Measurements from ENCODE around the gene COL4A6. TPM values are rescaled to one million over a fixed set of nuclear protein-coding genes. Genes with fewer than 3 reads are reported as not detected.
A peak's percentile ranks its signal among the peaks of the same experiment; 100 is the strongest.

The COL4A6 gene
- total and polyA plus RNA-seq, 8 donors: 0.58 to 30.8 (median 9.0) TPM

GRCh38 chrX:108285918-108286317, 152.3 kb downstream of the COL4A6 start:
- peak overlapping the region in 1 of 5 donors; percentile 33 for H3K27ac ChIP-seq
- no peak for DNase-seq
- H3K9me3 ChIP-seq: peaks cover 0 to 2% (median 0%) of the 10 kb centered on the region in 4 donors
- intact Hi-C loops (cut with DNase I; ENCODE audit: low total_unique reads): no loop called here
- H3K4me1 ChIP-seq: peaks cover 0 to 5% (median 0%) of the 10 kb centered on the region in 4 donors
- no peak for TF ChIP-seq EP300 (IDR thresholded peaks at IDR 0.05)
- TF ChIP-seq POLR2AphosphoS5 (IDR thresholded peaks at IDR 0.05): no peak
- TF ChIP-seq, protein P1, sequence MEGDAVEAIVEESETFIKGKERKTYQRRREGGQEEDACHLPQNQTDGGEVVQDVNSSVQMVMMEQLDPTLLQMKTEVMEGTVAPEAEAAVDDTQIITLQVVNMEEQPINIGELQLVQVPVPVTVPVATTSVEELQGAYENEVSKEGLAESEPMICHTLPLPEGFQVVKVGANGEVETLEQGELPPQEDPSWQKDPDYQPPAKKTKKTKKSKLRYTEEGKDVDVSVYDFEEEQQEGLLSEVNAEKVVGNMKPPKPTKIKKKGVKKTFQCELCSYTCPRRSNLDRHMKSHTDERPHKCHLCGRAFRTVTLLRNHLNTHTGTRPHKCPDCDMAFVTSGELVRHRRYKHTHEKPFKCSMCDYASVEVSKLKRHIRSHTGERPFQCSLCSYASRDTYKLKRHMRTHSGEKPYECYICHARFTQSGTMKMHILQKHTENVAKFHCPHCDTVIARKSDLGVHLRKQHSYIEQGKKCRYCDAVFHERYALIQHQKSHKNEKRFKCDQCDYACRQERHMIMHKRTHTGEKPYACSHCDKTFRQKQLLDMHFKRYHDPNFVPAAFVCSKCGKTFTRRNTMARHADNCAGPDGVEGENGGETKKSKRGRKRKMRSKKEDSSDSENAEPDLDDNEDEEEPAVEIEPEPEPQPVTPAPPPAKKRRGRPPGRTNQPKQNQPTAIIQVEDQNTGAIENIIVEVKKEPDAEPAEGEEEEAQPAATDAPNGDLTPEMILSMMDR (IDR thresholded peaks at IDR 0.05): no peak
- TF ChIP-seq POLR2A (IDR thresholded peaks at IDR 0.05): no peak
- H3K36me3 ChIP-seq: no peaks in the 10 kb centered on the region
- WGBS, 5 donors: 19 to 63% (median 48%) methylated on average over 2 of the region's 2 CpGs
- H3K27me3 ChIP-seq: no peaks in the 10 kb centered on the region
- H3K4me3 ChIP-seq: no peak overlapping the region

DNA sequence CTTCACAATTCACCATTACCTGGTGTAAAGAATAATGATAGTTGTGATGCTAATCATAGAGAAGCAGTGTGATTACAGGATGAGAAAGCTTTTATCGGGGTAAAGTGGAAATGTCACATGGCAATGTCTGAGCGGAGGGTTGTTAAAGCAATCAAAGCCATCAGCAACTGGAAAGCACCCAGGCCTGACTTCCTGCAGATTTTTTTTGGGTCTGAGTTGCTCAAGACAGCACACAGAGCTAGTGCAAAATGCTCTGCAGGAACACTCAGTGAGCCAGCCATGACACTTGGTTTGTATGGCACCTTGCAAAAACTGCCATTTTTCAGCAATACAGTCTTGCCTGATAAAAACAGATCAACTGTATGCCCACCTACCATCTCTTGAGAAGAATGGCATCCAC, 152.9 kb downstream of the COL4A6 start:
- WGBS, 5 donors: 43 to 66% (median 61%) methylated on average over 2 of the region's 2 CpGs
- Histone ChIP-seq H3K27me3 (no peaks in the 10 kb centered on the region), H3K36me3 (no peaks in the 10 kb centered on the region), H3K9me3 (no peaks in the 10 kb centered on the region), H3K27ac (peak overlapping the region in 1 of 5 donors; percentile 33), H3K4me1 (peaks cover 0 to 5% (median 0%) of the 10 kb centered on the region in 4 donors), H3K4me3 (no peak overlapping the region)
- TF ChIP-seq POLR2AphosphoS5 (IDR thresholded peaks at IDR 0.05): no peak
- TF ChIP-seq EP300 (IDR thresholded peaks at IDR 0.05): no peak
- DNase-seq: no peak
- intact Hi-C loops (cut with DNase I; ENCODE audit: low total_unique reads): no loop called here

DNA sequence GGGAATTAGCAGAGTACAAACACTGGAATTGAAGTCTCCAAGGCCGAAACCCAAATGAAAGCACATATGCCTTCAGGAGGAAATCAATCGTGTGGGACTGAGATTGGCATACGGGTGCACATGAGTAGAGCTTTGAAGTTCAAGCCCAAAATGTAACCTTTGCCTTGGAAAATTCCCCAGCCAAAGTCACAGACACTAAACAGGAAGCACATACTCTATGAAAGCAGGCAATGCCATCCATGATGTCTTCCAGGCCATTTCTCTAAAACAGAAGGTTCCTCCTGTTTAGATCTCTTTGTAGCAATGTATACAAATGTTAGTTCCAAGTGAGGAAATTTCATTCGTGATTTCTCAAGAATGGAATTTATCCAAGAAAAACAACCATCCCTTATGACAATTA, 162.5 kb downstream of the COL4A6 start:
- DNase-seq: no peak
- TF ChIP-seq POLR2A (IDR thresholded peaks at IDR 0.05) (no peak), POLR2AphosphoS5 (IDR thresholded peaks at IDR 0.05) (no peak), EP300 (IDR thresholded peaks at IDR 0.05) (no peak)
- TF ChIP-seq, protein P1 (IDR thresholded peaks at IDR 0.05): no peak
- intact Hi-C loops (cut with DNase I; ENCODE audit: low total_unique reads): no loop called here
- Histone ChIP-seq H3K36me3 (no peaks in the 10 kb centered on the region), H3K4me1 (no peaks in the 10 kb centered on the region), H3K9me3 (no peaks in the 10 kb centered on the region), H3K4me3 (no peak overlapping the region), H3K27me3 (peaks cover 0 to 5% (median 4%) of the 10 kb centered on the region in 3 donors), H3K27ac (no peak overlapping the region)
- 54 to 80% (median 68%) methylated on average over 4 of the region's 4 CpGs for WGBS, 5 donors

GRCh38 chrX:108271397-108271787, 166.8 kb downstream of the COL4A6 start:
- H3K27ac ChIP-seq: peak overlapping the region in 1 of 5 donors; percentile 43

More at GRCh38 chrX:108271397-108271787, 166.8 kb downstream of the COL4A6 start:
- TF ChIP-seq POLR2AphosphoS5 (IDR thresholded peaks at IDR 0.05) (no peak), EP300 (IDR thresholded peaks at IDR 0.05) (no peak), POLR2A (IDR thresholded peaks at IDR 0.05) (no peak)
- TF ChIP-seq, protein P1 (IDR thresholded peaks at IDR 0.05): no peak
- DNase-seq: no peak
- Histone ChIP-seq H3K4me1 (no peaks in the 10 kb centered on the region), H3K27me3 (peaks cover 0 to 10% (median 4%) of the 10 kb centered on the region in 3 donors), H3K9me3 (peaks cover 0 to 5% (median 0%) of the 10 kb centered on the region in 4 donors), H3K36me3 (no peaks in the 10 kb centered on the region), H3K4me3 (no peak overlapping the region)
- intact Hi-C loops (cut with DNase I; ENCODE audit: low total_unique reads): no loop called here
- 25 to 43% (median 28%) methylated on average over 2 of the region's 2 CpGs for WGBS, 5 donors
